H1 (cell line): ENCODE measurements around the gene COL28A1.

Source experiments
- ATF2 ChIP-seq: IDR thresholded peaks from 2 replicates; pipeline ENCODE4 v1.6.1; 2012; ENCODE audit warnings: low read length, inconsistent platforms
- BACH1 ChIP-seq: IDR thresholded peaks from 2 replicates; pipeline ENCODE4 v1.6.1; 2012; ENCODE audit warnings: low read length, improper control_type of control experiment
- CHD2 ChIP-seq: IDR thresholded peaks from 2 replicates; pipeline ENCODE4 v1.6.1; 2012; ENCODE audit warnings: low read length, improper control_type of control experiment
- CREB1 ChIP-seq: IDR thresholded peaks from 2 replicates; pipeline ENCODE4 v1.6.1; 2012; ENCODE audit warnings: inconsistent platforms
- CTCF ChIP-seq, 3 experiments: IDR thresholded peaks; 1 replicate in 2 of 3; 2 replicates in 1 of 3; pipeline versions ENCODE4 v1.5.1 to v1.6.1; 2011; ENCODE audit warnings: low read length in 3 of 3, mild to moderate bottlenecking in 3 of 3, inconsistent platforms in 2 of 3, low read depth in 1 of 3, moderate library complexity in 1 of 3; ENCODE audit not compliant: insufficient read depth in 1 of 3; ENCODE audit errors: control extremely low read depth in 1 of 3
- EP300 ChIP-seq, 2 experiments: IDR thresholded peaks; 1 replicate in 1 of 2; 2 replicates in 1 of 2; pipeline ENCODE4 v1.6.1; 2011 to 2012; ENCODE audit warnings: low read depth in 2 of 2, low read length in 2 of 2, mild to moderate bottlenecking in 2 of 2, borderline replicate concordance in 1 of 2, inconsistent platforms in 1 of 2, moderate library complexity in 1 of 2
- EZH2 ChIP-seq: fragments of 200-600 bp; sonication (generic); IDR thresholded peaks from 2 replicates; pipeline ENCODE4 v1.7.1; 2012; ENCODE audit warnings: low read depth, mild to moderate bottlenecking, moderate library complexity, low read length, inconsistent platforms; ENCODE audit not compliant: severe bottlenecking
- JUND ChIP-seq: IDR thresholded peaks from 2 replicates; pipeline ENCODE4 v1.6.1; 2011; ENCODE audit warnings: mild to moderate bottlenecking, improper control_type of control experiment, low read length
- SAP30 ChIP-seq: fragments of 300-600 bp; sonication (generic); IDR thresholded peaks from 2 replicates; pipeline ENCODE4 v1.7.1; 2012; ENCODE audit warnings: low read length, moderate library complexity, mild to moderate bottlenecking, inconsistent platforms; ENCODE audit not compliant: insufficient read depth, insufficient replicate concordance
- SRF ChIP-seq: IDR thresholded peaks from 2 replicates; pipeline ENCODE4 v1.6.1; 2011; ENCODE audit warnings: mild to moderate bottlenecking, low read depth, low read length, moderate library complexity

DNA sequence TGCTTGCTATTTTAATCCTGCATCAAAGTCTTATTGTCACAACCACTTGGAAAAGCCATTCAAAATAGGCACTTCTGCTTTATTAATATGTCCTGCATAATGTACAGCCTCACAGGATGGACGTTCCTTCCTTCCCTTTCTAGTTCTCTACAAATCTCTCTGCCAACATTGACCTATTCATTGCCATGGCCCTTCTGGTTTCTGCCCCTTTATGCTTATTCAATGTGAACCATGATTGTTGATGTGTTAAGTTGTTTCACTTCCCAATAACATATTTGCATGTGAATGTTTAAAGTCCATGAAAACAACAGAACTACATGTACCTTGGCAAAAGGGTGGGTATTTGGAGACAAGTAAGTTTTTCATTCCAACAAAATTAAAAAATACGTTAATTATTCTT, 45.7 kb downstream of the COL28A1 start:
- no peak for TF ChIP-seq BACH1
- TF ChIP-seq CTCF (IDR thresholded peaks at IDR 0.05; ENCODE audit: control extremely low read depth in 1 of 3, insufficient read depth in 1 of 3, low read depth in 1 of 3, low read length in 3 of 3), result no peak
- TF ChIP-seq CREB1, result no peak
- TF ChIP-seq CHD2, result no peak
- no peak for TF ChIP-seq JUND
- TF ChIP-seq SRF, result no peak
- no peak for TF ChIP-seq EP300 (IDR thresholded peaks at IDR 0.05; ENCODE audit: borderline replicate concordance in 1 of 2, low read depth in 2 of 2, low read length in 2 of 2)
- no peak for TF ChIP-seq ATF2
- TF ChIP-seq EZH2, result no peak
- TF ChIP-seq SAP30, result no peak
